GM12864 (cell line): ENCODE results near the gene EME2.

ENCODE experiments used
- DNase-seq: peaks from one replicate; pipeline ENCODE4 v3.0.0-alpha.2; 2011; ENCODE audit warnings: low read depth
- H3K4me3 ChIP-seq: 2 replicates; pipeline ENCODE4 v1.5.1; 2011; ENCODE audit warnings: mild to moderate bottlenecking, low read depth, low read length, control low read depth
- TF ChIP-seq, protein P1 (sequence below): IDR thresholded peaks from 2 replicates; pipeline ENCODE4 v1.5.1; 2011; ENCODE audit warnings: low read depth, mild to moderate bottlenecking, moderate library complexity, low read length, control low read depth, inconsistent platforms; ENCODE audit errors: missing control alignments

The EME2 gene

DNA sequence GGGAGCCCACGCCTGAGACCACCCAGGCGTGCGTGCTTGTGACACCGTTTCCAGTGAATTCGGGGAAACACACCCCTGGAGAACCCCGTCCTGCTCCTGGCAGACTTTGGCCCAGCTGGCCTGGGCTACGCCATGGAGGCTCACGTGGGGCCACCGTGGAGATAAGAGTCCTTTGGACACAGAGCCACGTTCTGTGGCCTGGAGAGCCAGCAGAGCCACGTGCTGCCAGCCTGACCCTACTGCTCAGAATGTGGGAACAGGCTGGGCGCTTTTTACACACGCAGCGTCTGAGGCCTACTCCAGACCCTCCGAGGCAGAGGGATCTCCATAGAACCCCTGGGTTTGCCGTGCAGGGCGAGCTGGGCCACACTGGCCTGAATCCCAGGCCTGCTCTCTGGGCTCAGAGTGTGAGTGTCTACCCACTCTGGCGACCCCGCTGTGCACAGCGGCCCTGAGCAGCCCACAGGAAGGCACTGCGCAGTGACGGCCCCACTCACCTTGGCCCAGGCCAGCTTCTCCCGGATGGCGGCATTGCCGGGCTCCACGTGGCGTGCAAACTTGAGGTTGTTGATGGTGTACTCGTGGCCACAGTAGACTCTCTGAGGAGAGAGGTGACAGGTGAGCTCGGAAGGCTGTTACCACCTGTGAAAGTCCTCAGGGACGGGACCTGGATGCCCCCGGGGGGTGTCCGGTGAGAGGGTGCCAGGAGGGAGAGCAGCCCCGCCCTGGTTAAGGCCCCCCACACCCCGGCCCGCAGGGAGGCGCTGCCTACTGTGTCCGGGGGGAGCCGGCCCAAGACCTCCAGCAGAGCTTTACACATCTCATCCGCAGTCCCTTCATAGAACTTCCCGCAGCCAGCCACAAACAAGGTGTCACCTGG lies 44.0 kb downstream of the EME2 start:
- no peak for DNase-seq
- TF ChIP-seq, protein P1, sequence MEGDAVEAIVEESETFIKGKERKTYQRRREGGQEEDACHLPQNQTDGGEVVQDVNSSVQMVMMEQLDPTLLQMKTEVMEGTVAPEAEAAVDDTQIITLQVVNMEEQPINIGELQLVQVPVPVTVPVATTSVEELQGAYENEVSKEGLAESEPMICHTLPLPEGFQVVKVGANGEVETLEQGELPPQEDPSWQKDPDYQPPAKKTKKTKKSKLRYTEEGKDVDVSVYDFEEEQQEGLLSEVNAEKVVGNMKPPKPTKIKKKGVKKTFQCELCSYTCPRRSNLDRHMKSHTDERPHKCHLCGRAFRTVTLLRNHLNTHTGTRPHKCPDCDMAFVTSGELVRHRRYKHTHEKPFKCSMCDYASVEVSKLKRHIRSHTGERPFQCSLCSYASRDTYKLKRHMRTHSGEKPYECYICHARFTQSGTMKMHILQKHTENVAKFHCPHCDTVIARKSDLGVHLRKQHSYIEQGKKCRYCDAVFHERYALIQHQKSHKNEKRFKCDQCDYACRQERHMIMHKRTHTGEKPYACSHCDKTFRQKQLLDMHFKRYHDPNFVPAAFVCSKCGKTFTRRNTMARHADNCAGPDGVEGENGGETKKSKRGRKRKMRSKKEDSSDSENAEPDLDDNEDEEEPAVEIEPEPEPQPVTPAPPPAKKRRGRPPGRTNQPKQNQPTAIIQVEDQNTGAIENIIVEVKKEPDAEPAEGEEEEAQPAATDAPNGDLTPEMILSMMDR = no peak
- no peak overlapping the region for H3K4me3 ChIP-seq

DNA sequence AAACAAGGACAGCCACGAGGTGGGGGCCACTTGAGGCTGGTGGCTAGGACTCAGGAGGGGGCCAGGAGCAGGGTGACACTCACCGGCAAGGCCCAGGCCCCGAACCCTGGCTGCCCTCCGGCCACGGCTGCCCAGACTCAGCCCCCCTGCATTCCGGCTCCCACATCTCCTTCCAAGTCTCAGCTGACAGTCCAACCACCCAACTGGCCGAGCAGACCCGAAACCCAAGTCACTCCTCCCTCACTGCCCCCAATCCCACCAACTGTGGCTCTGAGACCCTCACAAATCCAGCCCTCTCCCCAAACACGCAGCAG lies 44.6 kb downstream of the EME2 start:
- H3K4me3 ChIP-seq = no peak overlapping the region
- no peak for DNase-seq
- TF ChIP-seq, protein P1 = no peak

DNA sequence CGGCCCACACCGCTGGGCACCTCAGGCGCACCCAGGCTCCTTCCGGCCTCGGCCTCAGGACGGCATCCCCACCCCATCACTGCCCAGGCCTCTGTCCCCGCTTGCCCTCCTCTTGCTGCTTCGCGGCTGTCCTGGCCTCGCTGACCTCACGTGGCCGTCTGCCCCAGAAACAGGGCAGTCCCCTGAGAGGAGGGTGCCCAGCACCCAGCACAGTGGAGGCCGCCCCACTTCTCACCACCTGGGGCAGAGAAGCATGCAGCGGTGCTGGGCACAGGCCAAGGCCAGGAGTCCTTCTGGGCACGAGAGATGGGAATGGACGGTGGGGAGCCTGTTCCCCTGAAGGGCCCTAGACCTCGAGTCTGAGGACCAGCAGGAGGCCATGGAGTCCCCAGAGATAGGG lies 45.1 kb downstream of the EME2 start:
- H3K4me3 ChIP-seq = no peak overlapping the region
- TF ChIP-seq, protein P1 = no peak
- no peak for DNase-seq

DNA sequence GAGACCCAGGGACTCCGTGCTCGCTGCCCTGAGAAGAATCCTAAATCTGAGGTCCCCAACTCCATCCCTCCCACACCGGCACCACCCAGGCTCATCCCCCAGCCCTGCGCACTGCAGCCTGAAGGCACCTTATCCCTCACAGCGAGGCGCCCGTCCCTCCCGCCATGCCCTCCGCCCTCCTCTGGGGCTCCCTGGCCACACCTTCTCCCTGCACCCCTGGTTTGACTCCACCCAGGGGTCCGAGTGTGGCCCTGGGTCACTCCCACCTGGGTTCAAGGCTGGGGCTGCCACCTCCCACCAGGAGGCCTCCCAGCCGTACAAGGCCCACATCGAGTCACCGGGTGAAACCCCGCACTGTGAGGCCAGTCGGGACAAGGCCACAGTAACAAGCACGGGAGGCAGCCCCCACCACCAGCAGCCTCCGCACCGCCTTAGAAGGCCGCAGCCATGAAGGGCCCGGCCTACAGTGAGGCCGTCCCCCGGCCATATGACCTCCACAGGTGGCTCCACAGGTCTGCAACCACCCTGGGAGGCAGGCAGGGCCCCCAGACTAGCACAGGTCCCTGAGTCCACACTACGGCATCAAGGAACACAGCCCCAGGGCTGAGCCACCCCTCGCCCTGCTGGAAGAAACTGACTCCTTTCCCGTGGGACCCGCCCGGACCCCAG lies 45.7 kb downstream of the EME2 start:
- DNase-seq = no peak
- TF ChIP-seq, protein P1 = no peak
- no peak overlapping the region for H3K4me3 ChIP-seq

DNA sequence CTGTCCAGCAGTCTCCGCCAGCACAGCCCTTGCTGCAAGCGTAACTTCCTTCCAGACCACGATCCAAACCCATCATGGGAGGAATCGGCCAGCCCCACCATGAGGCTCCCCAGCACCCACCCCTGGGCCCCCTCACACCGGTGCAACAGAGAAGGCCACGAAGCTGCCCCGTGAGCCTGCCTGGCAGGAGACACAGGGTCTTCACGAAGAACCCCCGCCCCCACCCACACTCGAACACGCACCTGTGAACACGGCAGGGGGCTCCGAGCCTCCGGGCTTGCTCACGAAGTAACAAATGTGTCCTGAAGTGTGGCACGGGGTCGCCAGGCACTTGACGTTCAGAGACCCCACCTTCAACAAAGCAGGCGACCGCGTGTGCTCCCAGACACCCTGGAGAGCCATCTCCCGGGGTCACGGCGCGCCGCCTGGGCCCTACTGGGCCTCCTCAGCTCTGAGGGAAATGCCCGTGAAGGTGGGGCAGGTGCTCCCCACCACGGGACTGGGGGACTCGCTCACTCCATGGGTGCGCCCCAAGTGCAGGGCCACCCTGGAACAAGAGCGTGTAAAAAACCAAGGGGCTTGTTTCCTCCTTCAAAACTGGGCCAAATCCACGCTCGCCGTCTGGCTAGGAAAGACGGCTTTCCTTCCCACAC lies 46.4 kb downstream of the EME2 start:
- TF ChIP-seq, protein P1 = no peak
- no peak overlapping the region for H3K4me3 ChIP-seq
- DNase-seq = no peak

DNA sequence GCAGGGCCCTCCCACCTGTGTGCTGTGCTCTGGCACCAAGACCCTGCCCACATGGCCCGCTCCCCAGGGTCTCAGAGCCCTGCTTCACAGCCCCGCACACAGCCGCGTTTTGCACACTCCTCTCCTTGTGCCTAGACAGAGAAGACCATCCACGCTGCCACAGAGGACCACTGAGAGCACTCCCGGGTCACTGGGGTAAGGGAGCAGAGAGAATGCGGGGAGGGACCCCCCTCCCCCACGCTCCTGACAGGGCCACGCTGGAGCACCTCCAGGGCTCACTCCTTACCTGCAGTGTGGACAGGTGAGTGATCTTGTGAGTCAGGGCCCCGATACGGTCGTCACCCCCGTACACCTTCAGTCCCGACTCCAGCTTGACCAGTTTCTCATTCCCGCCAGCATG lies 47.0 kb downstream of the EME2 start:
- DNase-seq = no peak
- TF ChIP-seq, protein P1 = no peak
- H3K4me3 ChIP-seq = no peak overlapping the region
